IMR-90 (cell line): ENCODE data around the gene SPSB4. TPM values are rescaled to one million over a fixed set of nuclear protein-coding genes. Genes with fewer than 3 reads are reported as not detected.

Source experiments
- ATAC-seq: fragments of 200-7000 bp; cut with Tn5 transposase; 2 replicates; pipeline ENCODE4 v1.9.1; 2020; ENCODE audit warnings: low read depth, mild to moderate bottlenecking, moderate library complexity
- BruUV-seq: library from RNA; stranded (reverse); fragments of 400-500 nt; replicated peaks from 2 replicates; lab custom pipeline; 2021; lab: Mats Ljungman, UMichigan
- CTCF ChIA-PET: fragments of 300-600 bp; formaldehyde crosslinking; extraction: SDS; loops from one replicate; lab custom pipeline; 2021; ENCODE audit warnings: antibody characterized with exemption; lab: Yijun Ruan, JAX
- POLR2A ChIA-PET: fragments of 300-600 bp; sonication (Branson Sonifier 250); formaldehyde crosslinking; loops from one replicate; lab custom pipeline; 2022; ENCODE audit warnings: antibody characterized with exemption; ENCODE audit not compliant: unreplicated experiment; lab: Charles Lee
- DNase-seq: peaks from one replicate; pipeline ENCODE4 v3.0.0; 2013
- H2AFZ ChIP-seq: replicated peaks from 2 replicates; pipeline ENCODE3; 2013; ENCODE audit warnings: low read length, mild to moderate bottlenecking; ENCODE audit not compliant: poor library complexity
- H2AK5ac ChIP-seq: 2 replicates; pipeline ENCODE4 v1.6.1; 2013; ENCODE audit warnings: low read depth, low read length, inconsistent platforms
- H2AK9ac ChIP-seq: replicated peaks from 2 replicates; pipeline ENCODE3; 2013; ENCODE audit warnings: mild to moderate bottlenecking, low read depth, low read length, moderate library complexity; ENCODE audit not compliant: poor library complexity
- H2BK120ac ChIP-seq: 2 replicates; pipeline ENCODE4 v1.6.1; 2013; ENCODE audit warnings: low read depth, low read length, inconsistent platforms
- H2BK15ac ChIP-seq: 3 replicates; pipeline ENCODE4 v1.6.1; 2013; ENCODE audit warnings: low read depth, low read length, inconsistent platforms
- H2BK20ac ChIP-seq: 2 replicates; pipeline ENCODE4 v1.6.1; 2013; ENCODE audit warnings: low read depth, mild to moderate bottlenecking, inconsistent platforms, low read length, moderate library complexity
- H2BK5ac ChIP-seq: 2 replicates; pipeline ENCODE4 v1.6.1; 2013; ENCODE audit warnings: mild to moderate bottlenecking, low read depth, low read length, inconsistent platforms; ENCODE audit not compliant: poor library complexity, severe bottlenecking
- H3K14ac ChIP-seq: replicated peaks from 2 replicates; pipeline ENCODE4 v1.6.1; 2013; ENCODE audit warnings: low read depth, low read length, inconsistent platforms
- H3K18ac ChIP-seq: 2 replicates; pipeline ENCODE4 v1.6.1; 2013; ENCODE audit warnings: low read depth, low read length, control low read depth
- H3K23ac ChIP-seq: 2 replicates; pipeline ENCODE4 v1.6.1; 2013; ENCODE audit warnings: low read depth, low read length, inconsistent platforms
- H3K27ac ChIP-seq: 2 replicates; pipeline ENCODE4 v1.5.1; 2013; ENCODE audit warnings: mild to moderate bottlenecking, control low read depth, low read length; ENCODE audit not compliant: insufficient read depth
- H3K27me3 ChIP-seq: 2 replicates; pipeline ENCODE4 v1.6.1; 2013; ENCODE audit warnings: low read length; ENCODE audit not compliant: control insufficient read depth, insufficient read depth
- H3K36me3 ChIP-seq: 2 replicates; pipeline ENCODE4 v1.6.1; 2013; ENCODE audit warnings: low read length, mixed read lengths; ENCODE audit not compliant: control insufficient read depth, insufficient read depth
- H3K4ac ChIP-seq: 2 replicates; pipeline ENCODE4 v1.6.1; 2013; ENCODE audit warnings: low read depth, low read length, inconsistent platforms
- H3K4me1 ChIP-seq: 2 replicates; pipeline ENCODE4 v1.6.1; 2013; ENCODE audit warnings: low read length, mixed read lengths; ENCODE audit not compliant: control insufficient read depth, insufficient read depth
- H3K4me2 ChIP-seq: 2 replicates; pipeline ENCODE4 v1.6.1; 2013; ENCODE audit warnings: low read depth, mild to moderate bottlenecking, control low read depth, low read length, moderate library complexity
- H3K4me3 ChIP-seq: 2 replicates; pipeline ENCODE4 v1.5.1; 2013; ENCODE audit warnings: low read depth, mild to moderate bottlenecking, control low read depth, low read length, moderate library complexity; ENCODE audit not compliant: insufficient read depth
- H3K56ac ChIP-seq: 2 replicates; pipeline ENCODE4 v1.6.1; 2013; ENCODE audit warnings: low read length, inconsistent platforms; ENCODE audit not compliant: insufficient read depth; ENCODE audit errors: extremely low read depth
- H3K79me1 ChIP-seq, 2 experiments: 2 replicates each; pipeline ENCODE4 v1.6.1; 2013; ENCODE audit warnings: low read length in 2 of 2, inconsistent platforms in 1 of 2, low read depth in 1 of 2
- H3K9ac ChIP-seq: 2 replicates; pipeline ENCODE4 v1.6.1; 2013; ENCODE audit warnings: low read depth, low read length, control low read depth
- H3K9me1 ChIP-seq: 2 replicates; pipeline ENCODE4 v1.6.1; 2013; ENCODE audit warnings: low read length, inconsistent platforms; ENCODE audit not compliant: insufficient read depth
- H3K9me3 ChIP-seq: 2 replicates; pipeline ENCODE4 v1.6.1; 2013; ENCODE audit warnings: low read length; ENCODE audit not compliant: control insufficient read depth, insufficient read depth
- H4K20me1 ChIP-seq: 2 replicates; pipeline ENCODE4 v1.6.1; 2013; ENCODE audit warnings: low read length, inconsistent platforms; ENCODE audit not compliant: insufficient read depth
- H4K5ac ChIP-seq: 2 replicates; pipeline ENCODE4 v1.6.1; 2013; ENCODE audit warnings: mild to moderate bottlenecking, low read depth, low read length, control low read depth
- H4K8ac ChIP-seq, 2 experiments: 2 replicates each; pipeline ENCODE4 v1.6.1; 2013; ENCODE audit warnings: low read depth in 2 of 2, low read length in 2 of 2, control low read depth in 1 of 2, inconsistent platforms in 1 of 2
- H4K91ac ChIP-seq: 2 replicates; pipeline ENCODE4 v1.6.1; 2013; ENCODE audit warnings: low read depth, low read length, inconsistent platforms; ENCODE audit not compliant: insufficient read depth
- CHD1 ChIP-seq: IDR thresholded peaks from 2 replicates; pipeline ENCODE4 v1.6.1; 2012; ENCODE audit warnings: low read depth, low read length, improper control_type of control experiment
- CTCF ChIP-seq: conservative IDR thresholded peaks from 2 replicates; pipeline ENCODE4 v1.5.1; 2012; ENCODE audit warnings: mild to moderate bottlenecking, low read depth, low read length, improper control_type of control experiment
- SMC3 ChIP-seq: fragments of 150-350 bp; IDR thresholded peaks from 2 replicates; pipeline ENCODE4 v1.6.1; 2016; ENCODE audit warnings: low read depth, mild to moderate bottlenecking, antibody characterized with exemption, low read length, moderate library complexity
- WGBS, 2 experiments: methylation state at CpG; one replicate each; pipeline versions ENCODE4 v1.1.5 to v1.1.7; 2013; ENCODE audit warnings: missing lambda C conversion rate in 2 of 2; ENCODE audit not compliant: insufficient read length in 1 of 2; ENCODE audit errors: extremely low coverage in 2 of 2; 5-methylcytosine and 5-hydroxymethylcytosine counted together
- dilution Hi-C: fragments of 300-500 bp; cut with HindIII; formaldehyde crosslinking; loops from one replicate; pipeline ENCODE4 v1.14.3; 2018; ENCODE audit warnings: low sequenced_read_pairs; ENCODE audit not compliant: unreplicated experiment
- in situ Hi-C: fragments of 300-500 bp; cut with MboI; formaldehyde crosslinking; loops from 3 replicates; pipeline ENCODE4 v1.14.3; 2019; ENCODE audit warnings: low sequenced_read_pairs, inconsistent platforms, mixed read lengths
- intact Hi-C: fragments of 100-400 bp; cut with micrococcal nuclease; formaldehyde crosslinking; loops from 2 replicates; pipeline ENCODE4 v1.10.0; 2022
- polyA plus RNA-seq, 3 experiments: library from polyadenylated mRNA; depleted of rRNA; stranded (reverse); fragments of >200 nt; gene quantifications; 2 replicates each; pipeline ENCODE4 v1.2.3, GENCODE V29; 2012; ENCODE audit warnings: low replicate concordance in 1 of 3
- total RNA-seq: library from RNA; depleted of rRNA; stranded (reverse); fragments of >200 nt; gene quantifications from 2 replicates; pipeline ENCODE4 v1.2.3, GENCODE V29; 2012

SPSB4 gene
- total and polyA plus RNA-seq, 2 of the 4 experiments (the other 2 are of a cell fraction), result not detected

GRCh38 chr3:141006344-141006743, 44.8 kb upstream of the SPSB4 start:
- Histone ChIP-seq H4K20me1 (no peaks in the 10 kb centered on the region), H2AK9ac (no peak overlapping the region), H3K14ac (no peak overlapping the region), H3K9me1 (no peaks in the 10 kb centered on the region), H3K4me3 (no peak overlapping the region), H3K36me3 (no peaks in the 10 kb centered on the region), H3K23ac (no peak overlapping the region), H2BK5ac (no peak overlapping the region), H3K27me3 (peaks cover 4% of the 10 kb centered on the region), H3K4me2 (no peak overlapping the region), H2BK15ac (no peak overlapping the region), H4K91ac (no peak overlapping the region), H3K18ac (no peak overlapping the region), H2AFZ (no peak overlapping the region), H4K5ac (no peak overlapping the region), H4K8ac (no peak overlapping the region), H3K4me1 (no peaks in the 10 kb centered on the region), H3K79me1 (no peaks in the 10 kb centered on the region), H3K9me3 (no peaks in the 10 kb centered on the region), H2BK120ac (no peak overlapping the region), H3K27ac (no peak overlapping the region), H3K9ac (no peak overlapping the region), H3K56ac (no peak overlapping the region), H2BK20ac (no peak overlapping the region), H3K4ac (no peak overlapping the region), H2AK5ac (no peak overlapping the region)
- no CpG with 5 or more reads among the region's 1 CpG for WGBS, 2 experiments
- CTCF ChIA-PET, result interaction anchor here (0.6 kb wide), 1 partner anchor 58 kb away, joined by 10 read pairs; no protein-coding TSS in a partner anchor
- ATAC-seq (no peak), DNase-seq (no peak)
- TF ChIP-seq CTCF, result no peak
- TF ChIP-seq SMC3, result no peak
- TF ChIP-seq CHD1, result no peak
- POLR2A ChIA-PET, result no interaction called here
- BruUV-seq, result no TSS peak
- in situ Hi-C loops, result loop anchor here (10.0 kb wide), 1 partner anchor 448 kb away; no protein-coding TSS in a partner anchor
- dilution Hi-C loops, result no loop called here
- intact Hi-C loops, result no loop called here
